ENCODE measurements around the gene LCN15. TPM values are rescaled to one million over a fixed set of nuclear protein-coding genes. Genes with fewer than 3 reads are reported as not detected.
A peak's percentile ranks its signal among the peaks of the same experiment; 100 is the strongest.
"Not testable (repeated sequence)": the region's sequence is repeated elsewhere in the genome, so short reads cannot be mapped to it uniquely, and the experiment has no call there.

LCN15 gene, protein sequence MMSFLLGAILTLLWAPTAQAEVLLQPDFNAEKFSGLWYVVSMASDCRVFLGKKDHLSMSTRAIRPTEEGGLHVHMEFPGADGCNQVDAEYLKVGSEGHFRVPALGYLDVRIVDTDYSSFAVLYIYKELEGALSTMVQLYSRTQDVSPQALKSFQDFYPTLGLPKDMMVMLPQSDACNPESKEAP
- total RNA-seq = not detected

DNA sequence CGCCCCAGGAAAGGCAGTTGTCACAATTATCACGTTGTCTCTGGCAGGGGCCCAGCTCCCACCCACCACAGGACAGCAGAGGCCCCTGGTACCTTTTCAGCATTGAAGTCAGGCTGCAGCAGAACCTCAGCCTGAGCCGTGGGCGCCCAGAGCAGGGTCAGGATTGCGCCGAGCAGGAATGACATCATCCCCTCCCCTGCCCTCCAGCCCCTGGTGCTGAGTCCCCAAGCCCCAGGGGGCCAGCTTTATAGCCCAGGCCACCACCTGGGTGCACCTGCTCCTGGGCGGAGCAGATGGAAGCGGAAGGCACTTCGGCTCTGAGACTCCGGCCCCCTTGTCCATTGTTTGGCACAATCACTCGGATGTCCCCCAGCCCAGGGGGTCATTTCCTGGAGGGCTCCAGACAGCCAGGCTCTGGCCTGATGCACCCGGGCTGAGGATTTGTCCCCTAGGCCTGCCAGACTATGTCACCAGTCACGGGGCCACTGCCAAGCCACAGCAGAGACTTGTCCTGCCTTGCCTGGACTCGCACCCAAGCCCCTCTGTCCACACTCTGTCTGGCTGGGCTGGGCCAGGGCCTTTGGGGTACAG, at the start of gene LCN15:
Gene LCN15 (minus strand): TSS at position 218 of the 591 bp plus-strand sequence. CDS start 30 bp downstream, at position 188.
- DNase-seq (ENCODE audit: low read depth in 2 of 3, low spot score in 2 of 3) = no peak

DNA sequence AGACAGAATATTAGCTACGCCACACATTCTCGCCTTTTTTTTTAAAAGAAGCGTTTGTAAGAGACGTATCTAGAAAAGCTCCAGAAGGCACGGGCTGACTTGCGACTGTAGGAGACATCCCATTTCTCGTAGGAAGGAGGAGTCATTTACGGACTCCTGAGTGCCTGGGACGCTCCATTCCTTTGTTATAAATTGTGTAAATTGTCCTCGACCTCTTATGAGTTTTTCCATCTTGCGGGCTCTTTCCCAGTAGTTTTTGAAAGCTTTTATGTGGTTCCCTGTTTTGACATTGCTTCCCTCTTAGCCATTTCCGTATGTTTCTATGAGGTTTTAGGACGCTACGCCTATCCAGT, 44.5 kb upstream of the LCN15 start:
- no peak for DNase-seq (ENCODE audit: low read depth in 2 of 3, low spot score in 2 of 3)

DNA sequence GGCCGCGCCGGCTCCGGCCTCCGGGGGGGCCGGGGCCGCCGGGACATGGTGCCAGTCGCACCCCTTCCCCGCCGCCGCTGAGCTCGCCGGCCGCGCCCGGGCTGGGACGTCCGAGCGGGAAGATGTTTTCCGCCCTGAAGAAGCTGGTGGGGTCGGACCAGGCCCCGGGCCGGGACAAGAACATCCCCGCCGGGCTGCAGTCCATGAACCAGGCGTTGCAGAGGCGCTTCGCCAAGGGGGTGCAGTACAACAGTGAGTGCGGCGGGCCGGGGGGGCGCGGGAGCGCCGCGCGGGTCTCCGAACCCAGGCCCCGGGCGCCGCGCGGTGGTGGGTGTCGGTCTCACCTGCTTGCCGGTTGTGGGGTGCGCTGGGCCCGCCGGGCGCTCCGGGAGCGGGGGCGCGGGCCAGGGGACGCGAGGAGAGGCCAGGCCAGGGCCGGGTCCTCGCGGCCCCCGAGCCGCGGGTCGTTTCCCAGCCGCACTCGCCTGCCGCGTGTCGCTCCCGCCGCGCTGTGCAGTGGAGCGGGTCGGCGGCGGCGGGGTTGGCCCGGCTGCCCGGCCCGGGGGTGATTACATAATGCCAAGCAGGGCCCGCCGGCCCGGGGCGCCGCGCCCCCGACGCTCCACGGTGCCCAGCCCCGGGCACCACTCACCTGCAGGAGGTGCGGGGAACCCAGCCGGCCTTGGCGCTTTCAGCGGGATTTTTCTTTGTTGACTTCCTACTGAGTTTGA, 43.9 kb upstream of the LCN15 start:
- peak in 2 of 3 donors; percentile 24 to 50 for DNase-seq (ENCODE audit: low read depth in 2 of 3, low spot score in 2 of 3)

DNA sequence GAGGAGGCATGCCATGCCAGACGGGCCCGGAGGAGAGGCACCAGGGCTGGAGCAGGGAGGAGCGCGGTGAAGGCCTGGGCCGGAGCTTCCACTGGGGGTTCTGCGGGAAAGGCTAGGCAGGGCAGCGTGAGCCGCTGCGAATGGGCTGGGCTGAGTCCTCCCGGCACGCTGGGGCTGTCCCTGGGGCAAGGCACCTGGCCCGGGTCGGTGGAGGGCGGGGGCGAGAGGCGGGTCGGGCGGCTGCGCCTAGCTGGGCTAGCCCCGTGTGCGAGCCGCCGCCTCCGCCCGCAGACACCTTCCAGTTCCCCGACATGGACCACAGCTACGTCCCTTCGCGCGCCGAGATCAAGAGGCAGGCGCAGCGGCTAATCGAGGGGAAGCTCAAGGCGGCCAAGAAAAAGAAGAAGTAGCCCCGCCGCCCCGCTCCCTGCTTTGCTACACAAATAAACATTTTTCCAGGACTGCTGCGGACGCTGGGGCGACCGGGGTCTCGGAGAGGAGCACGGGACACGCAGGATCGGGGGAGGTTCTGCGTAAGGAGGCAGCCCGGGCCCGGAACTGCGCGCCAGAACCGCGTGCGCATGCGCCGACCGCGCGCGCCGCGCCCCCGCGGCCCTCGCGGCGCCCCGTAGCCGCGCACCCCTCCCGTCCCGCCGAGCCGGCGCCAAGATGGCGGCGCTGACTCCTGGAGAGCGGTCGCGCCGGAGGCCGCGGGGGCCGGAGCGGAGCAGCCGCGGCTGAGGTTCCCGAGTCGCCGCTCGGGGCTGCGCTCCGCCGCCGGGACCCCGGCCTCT, 43.2 kb upstream of the LCN15 start, which contains the start of gene RABL6:
Gene RABL6 (plus strand): TSS at position 668 of the 794 bp plus-strand sequence. CDS start 249 bp downstream, outside the sequence.
- DNase-seq (ENCODE audit: low read depth in 2 of 3, low spot score in 2 of 3) = peak; percentile 83 to 91 (median 85)

DNA sequence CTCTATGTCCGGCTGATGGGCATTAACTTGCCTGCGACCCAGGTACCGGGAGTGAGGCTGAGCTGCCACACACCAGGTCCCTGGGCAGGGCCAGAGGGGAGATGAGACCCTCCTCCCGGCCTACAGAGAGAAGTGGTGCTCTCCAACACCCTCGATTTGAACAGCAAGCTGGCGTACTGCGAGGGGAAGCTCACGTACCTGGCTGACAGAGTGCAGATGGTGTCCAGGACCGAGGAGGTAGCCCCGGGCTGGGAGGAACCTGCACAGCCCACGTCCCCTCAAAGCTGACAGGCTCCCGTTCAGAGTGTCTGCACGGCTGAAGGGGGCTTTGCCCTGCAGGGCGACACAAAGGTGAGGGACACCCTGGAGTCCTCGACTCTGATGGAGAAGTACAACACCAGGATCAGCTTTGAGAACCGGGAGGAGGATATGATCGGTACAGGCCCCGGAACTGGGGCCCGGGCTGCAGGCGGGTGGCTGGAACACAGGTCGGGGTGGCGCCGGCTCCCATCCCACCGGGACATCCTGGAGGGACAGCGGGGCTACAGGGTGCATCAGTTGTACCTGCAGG, 42.4 kb upstream of the LCN15 start:
- no peak for DNase-seq (ENCODE audit: low read depth in 2 of 3, low spot score in 2 of 3)

DNA sequence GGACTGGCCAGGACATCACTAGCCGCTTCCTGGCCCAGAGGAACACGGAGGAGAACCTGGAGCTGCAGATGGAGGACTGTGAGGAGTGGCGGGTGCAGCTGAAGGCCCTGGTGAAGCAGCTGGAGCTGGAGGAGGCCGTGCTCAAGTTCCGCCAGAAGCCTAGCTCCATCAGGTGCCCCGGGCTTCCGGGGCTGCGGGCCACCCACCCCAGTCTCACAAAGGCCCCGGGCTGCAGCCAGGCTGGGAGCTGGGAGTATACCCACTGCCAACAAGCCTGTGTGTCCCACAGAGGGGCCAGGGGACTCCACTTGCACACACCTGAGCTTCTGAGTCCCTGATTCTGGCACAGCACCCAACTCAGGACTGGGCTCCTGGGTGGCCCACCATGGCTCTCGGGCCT, 41.7 kb upstream of the LCN15 start:
- DNase-seq (ENCODE audit: low read depth in 2 of 3, low spot score in 2 of 3) = no peak

DNA sequence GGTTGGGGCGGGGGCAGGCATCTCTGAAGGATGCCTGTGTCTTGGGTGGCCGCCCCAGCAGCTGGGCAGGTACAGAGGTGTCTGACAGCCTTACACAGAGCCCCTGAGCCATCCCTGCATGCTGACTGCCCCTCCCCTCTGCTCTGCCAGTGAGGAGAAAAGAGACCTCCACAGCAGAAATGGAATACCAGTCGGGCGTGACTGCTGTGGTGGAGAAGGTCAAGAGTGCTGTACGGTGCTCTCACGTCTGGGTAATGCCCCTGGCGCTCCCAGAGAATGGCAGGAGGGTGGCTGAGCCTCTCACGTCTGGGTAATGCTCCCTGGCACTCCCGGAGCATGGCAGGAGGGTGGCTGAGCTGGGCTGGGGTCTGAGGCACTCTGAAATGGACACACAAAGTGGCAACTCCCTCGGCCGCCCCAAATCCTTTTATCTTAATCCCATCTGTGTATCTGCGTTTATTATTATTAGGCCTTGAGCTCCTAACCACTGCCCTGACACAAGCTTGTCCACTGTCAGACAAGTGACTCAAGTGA, 41.0 kb upstream of the LCN15 start:
- DNase-seq (ENCODE audit: low read depth in 2 of 3, low spot score in 2 of 3) = no peak

DNA sequence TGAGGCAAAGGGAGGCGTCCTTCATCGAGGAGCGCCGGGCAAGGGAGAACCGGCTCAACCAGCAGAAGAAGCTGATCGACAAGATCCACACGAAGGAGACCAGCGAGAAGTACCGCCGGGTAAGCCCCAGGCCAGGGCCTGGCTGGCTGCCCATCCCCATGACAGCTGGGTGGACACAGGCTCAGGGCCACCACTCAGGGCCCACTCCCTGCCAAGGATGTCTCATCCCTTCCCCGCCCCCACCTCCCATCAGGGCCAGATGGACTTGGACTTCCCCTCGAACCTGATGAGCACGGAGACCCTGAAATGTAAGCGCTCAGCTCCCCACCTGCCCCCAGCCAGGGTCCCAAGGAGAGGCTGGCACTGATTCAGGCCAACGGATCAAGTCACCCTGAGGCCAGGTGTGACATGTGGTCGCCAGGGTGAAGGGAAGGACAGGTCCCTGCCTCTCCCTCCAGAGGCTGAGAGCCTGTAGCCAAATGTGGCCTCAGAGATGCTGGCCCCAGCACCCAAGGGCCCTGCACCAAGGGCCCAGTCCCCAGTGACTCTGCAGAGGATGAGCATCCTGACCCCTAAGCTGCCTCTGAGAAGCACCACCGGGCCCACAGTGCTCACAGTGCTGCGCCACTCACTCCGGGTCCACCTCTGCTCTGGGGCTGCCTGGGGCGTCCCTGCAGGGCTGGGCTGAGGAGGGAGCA, 40.3 kb upstream of the LCN15 start:
- no peak for DNase-seq (ENCODE audit: low read depth in 2 of 3, low spot score in 2 of 3)

DNA sequence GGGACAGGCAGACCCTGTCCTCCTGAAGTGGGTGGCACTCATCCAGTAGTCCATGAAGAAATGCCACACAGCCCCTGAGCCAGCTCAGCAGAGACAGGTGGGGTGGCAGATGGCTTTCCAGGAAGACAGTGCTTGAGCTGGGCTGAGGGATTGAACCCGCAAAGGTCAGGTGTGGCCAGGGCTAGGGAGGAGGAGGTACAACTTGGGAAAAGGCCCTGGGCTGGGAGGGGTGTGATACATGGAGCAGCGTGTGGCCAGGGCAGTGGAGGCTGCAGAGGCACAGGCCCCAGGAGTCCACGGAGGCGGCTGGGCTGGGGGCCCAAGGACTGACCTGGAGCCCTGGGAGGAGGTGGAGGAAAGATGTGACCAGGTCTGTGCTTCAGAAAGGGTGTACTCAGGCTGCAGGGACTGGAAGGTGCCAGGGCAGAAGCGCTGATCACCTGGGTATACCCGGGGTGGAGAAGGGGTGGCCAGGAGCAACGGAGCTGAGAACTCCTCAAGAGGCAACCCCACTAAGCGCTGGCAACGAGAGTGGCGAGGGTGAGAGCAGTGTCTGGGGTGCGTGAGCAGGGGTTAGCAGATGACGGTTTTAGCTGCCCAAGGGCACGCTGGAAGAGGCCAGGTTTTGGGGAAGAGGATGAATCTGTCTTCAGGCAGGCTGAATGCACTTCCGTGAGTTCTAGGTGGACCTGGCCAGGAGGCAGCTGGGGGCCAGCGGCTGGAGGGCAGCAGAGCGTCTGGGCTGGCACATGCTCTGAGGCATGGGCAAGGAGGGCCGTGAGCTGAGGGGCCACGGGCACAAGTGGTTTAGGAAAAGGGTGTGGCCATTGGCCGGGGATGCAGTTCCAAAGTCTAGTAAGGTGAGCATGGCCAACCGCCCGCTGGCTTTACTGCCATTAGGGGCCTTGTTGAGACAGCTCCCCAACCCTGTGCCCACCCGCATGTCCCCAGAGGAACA, 39.5 kb upstream of the LCN15 start:
- no peak for DNase-seq (ENCODE audit: low read depth in 2 of 3, low spot score in 2 of 3)

DNA sequence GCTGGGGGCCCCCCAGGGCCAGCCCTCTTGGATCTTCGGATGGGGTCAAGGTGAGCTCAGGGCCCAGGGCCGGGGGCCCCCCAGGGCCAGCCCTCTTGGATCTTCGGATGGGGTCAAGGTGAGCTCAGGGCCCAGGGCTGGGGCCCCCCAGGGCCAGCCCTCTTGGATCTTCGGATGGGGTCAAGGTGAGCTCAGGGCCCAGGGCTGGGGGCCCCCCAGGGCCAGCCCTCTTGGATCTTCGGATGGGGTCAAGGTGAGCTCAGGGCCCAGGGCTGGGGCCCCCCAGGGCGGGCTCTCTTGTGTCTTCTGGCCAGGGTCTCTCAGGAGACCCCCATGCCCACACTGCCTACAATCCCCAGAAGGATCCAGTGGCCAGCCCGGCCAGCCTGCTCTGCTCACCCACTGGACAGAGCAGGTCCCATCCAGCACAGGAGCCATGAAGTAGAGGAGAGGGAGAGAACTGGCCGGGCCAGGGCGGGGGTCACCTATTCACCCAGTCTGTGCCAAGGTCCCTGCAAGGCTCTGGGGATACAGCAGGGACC, 38.8 kb upstream of the LCN15 start:
- DNase-seq (ENCODE audit: low read depth in 2 of 3, low spot score in 2 of 3) = not testable (repeated sequence)

DNA sequence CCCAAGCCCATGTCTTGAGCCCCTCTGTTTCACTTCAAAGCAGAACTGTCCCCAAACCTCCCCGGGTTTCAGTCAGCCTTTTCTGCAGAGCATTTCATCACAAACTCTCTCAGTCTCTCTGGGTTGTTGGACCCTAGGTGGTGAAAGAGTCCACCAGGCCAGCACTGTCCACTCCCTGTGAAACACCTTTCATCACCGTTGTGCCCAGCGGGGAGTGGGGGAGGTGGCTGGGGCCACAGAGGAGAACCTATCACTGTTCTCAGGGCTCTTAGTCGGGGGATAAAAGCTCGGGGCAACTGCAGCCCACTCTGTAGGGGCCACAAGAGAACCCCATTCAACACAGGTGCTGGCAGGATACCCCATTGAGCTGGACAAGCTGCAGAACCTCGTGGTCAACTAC, 38.0 kb upstream of the LCN15 start:
- no peak for DNase-seq (ENCODE audit: low read depth in 2 of 3, low spot score in 2 of 3)

DNA sequence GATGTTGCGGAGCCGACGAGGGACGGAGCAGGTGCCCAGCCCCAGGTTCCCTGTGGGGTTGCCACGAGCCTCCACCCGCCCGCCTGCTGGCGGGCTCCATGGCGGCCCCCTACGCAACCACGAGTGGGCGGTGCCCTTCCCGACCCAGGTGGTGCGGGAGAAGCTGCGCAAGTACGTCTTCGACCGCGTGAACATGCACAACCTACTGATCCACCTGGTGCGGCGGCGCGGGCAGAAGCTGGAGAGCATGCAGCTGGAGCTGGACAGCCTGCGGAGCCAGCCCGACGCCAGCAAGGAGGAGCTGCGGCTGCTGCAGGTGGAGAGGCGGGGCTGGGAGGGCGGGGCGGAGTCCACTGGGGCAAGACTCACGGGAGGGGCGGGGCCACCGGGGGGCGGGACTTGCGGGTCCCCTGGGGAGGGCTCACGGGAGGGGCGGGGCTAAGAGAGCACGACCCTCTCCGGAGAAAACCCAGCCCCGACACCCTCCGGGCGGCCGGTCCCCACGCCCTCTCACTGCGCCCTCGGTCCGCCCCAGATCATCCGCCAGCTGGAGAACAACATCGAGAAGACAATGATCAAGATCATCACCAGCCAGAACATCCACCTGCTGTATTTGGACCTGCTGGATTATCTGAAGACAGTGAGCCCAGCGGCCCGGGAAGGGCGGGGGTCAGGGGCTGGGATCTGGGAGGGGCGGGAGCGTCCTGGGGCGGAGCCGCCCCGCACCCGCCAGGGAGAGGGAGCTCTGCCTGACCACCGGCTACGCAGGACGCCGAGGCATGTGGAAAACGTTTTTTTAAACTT, 35.7 kb upstream of the LCN15 start:
- peak; percentile 71 to 92 (median 92) for DNase-seq (ENCODE audit: low read depth in 2 of 3, low spot score in 2 of 3)

DNA sequence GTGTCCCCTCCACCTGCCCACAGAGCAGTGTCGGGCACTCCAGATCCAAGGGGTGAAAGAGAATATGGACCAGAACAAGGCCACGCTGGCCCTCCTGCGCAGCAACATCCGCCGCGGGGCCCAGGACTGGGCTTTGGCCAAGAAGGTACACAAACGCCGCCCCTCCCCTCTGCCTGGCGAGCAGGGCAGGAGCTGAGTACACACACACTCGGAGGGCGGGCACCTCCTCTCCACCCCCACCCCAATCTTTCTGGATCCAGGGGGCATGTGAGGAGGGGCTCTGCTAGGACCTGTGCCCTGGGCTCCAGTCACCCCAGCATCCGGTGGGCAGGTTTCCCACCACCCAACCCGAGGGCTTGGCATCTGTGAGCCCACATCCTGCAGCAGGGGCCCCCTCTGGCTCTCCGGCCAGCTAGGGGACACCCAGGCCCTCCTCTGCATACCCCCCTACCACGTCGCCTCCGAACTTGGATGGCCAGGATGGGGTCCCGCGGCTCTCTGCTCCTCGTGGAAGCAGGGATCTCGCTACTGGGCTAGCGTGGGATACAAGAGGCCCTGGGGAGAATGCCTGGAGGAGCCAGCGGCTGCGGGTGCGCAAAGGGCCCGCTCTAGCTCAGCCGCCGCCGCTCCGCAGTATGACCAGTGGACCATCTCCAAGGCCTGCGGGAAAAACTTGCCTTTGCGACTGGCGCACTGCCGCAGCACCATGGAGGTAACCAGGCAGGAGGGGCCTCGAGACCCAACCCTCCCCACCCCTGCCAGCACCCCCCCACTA, 34.9 kb upstream of the LCN15 start:
- DNase-seq (ENCODE audit: low read depth in 2 of 3, low spot score in 2 of 3) = no peak

DNA sequence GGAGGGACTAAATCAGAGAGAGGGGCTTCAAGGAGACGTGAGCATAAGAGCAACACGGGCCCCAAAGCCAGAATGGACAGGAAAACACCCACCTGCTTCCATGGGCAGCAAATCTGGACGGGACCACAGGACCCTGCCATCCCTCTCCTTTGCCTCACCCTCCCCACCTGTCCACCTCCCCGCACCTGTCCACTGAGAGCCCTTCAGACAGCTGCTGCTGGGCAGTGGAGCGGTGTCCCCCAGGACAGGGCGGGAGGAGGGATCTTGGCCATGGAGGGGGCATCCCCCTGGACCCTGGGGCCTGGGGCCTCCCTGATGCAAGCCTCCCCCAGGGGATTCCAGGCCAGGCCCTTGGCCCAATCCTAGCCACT, 34.4 kb upstream of the LCN15 start:
- no peak for DNase-seq (ENCODE audit: low read depth in 2 of 3, low spot score in 2 of 3)

DNA sequence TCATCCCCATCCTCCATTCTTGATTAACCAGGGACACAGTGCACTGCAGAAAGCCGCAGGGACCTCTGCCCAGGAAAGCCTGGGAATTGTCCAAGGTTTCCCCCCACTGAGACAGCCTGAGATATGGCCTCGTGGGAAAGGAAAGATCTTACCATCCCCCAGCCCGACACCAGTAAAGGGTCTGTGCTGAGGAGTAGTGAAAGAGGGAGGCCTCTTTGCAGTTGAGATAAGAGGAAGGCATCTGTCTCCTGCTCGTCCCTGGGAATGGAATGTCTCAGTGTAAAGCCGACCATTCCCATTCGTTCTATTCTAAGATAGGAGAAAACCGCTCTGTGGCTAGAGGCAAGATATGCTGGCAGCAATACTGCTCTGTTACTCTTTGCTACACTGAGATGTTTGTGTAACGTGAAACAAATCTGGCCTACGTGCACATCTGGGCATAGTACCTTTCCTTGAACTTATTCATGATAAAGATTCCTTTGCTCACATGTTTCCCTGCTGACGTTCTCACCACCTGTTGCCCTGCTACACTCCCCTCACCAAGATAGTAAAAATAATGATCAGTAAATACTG, 32.5 kb upstream of the LCN15 start:
- not testable (repeated sequence) for DNase-seq (ENCODE audit: low read depth in 2 of 3, low spot score in 2 of 3)

DNA sequence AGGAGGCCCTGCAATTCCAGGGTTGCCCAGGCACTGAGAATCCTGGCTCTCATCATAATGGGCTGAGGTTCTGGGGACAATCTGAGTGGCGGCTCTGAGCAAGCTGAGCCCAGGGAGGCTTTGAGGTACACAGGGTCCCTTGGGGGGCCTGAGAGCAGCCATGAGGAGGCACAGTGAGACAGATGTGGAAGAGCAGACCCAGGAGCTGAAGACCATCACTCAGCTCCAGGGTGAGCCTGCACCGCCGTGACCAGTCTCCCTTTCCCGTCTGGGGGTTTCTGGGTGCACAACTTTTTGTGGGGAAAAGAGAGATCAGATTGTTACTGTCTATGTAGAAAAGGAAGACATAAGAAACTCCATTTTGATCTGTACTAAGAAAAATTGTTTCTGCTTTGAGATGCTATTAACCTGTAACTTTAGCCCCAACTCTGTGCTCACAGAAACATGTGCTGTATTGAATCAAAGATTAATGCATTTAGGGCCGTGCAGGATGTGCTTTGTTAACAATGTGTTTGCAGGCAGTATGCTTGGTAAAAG, 32.0 kb upstream of the LCN15 start, which contains the start of gene CCDC183:
Gene CCDC183 (plus strand): TSS at position 101 of the 537 bp plus-strand sequence. CDS start 60 bp downstream, at position 161.
- no peak for DNase-seq (ENCODE audit: low read depth in 2 of 3, low spot score in 2 of 3)
